Measurements from ENCODE around the gene TGFB1.
"Not testable (repeated sequence)": the region's sequence is repeated elsewhere in the genome, so short reads cannot be mapped to it uniquely, and the experiment has no call there.

TGFB1 gene

DNA sequence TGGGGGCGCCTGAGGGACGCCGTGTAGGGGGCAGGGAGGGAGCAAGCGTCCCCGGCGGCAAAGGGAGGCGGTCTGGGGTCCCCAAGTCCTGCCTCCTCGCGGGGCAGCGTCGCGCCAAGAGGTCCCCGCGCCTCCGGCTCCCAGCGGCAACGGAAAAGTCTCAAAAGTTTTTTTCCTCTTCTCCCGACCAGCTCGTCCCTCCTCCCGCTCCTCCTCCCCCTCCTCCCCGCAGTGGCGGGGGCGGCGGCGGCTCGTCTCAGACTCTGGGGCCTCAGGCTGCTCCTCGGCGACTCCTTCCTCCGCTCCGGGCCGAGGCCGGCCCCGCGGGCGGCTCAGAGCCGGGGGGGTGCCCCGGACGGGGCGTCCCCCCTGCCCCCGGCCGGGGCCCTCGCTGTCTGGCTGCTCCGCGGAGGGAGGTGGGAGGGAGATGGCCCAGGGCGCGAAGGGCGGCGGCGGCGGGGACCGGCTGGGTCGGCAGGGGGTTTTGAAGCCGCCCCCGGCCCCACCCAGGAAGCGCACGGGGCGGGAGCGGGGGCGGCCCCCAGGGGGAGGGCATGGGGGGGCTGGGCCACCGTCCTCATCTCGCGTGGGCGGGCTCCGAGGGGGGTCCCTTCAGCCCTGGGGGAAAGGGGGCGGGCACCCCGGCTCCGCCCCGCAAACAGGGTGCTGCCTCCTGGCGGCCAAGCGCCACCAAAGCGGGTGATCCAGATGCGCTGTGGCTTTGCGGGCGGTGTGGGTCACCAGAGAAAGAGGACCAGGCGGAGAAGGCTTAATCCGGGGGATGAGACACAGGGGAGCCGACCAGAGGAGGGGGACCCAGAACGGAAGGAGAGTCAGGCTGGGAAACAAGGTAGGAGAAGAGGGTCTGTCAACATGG lies at the start of gene TGFB1:
Gene TGFB1, minus strand, starts transcription at position 457 of the 877 bp plus-strand sequence. CDS start 878 bp downstream, outside the sequence.
- FAIRE-seq = no peak
- DNase-seq (ENCODE audit: low spot score) = peak; percentile 68

GRCh38 chr19:41402010-41402409 lies 48.3 kb upstream of the TGFB1 start:
- DNase-seq (ENCODE audit: low spot score) (no peak), FAIRE-seq (no peak)

DNA sequence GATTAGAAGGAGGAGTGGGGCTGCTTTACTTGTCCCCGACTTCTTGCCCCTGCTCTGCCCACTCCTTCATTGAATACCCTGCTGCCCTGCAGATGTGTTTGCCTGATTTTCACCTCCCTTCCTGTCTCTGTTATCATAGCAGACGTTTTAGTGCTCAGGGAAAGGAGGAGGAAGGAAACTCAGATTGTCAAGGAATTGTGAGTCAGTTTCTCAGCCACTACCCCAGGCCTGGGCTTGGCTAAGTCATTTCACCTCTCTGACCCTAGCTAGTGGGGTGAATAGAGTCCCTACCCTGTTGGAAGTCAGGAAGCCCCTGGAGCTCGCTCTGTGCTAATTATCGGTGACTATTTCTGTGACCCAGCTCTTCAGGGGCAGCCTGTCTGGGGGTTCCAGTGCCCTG lies 47.8 kb upstream of the TGFB1 start:
- DNase-seq (ENCODE audit: low spot score) = no peak
- no peak for FAIRE-seq

- FAIRE-seq (no peak), DNase-seq (ENCODE audit: low spot score) (no peak)
Observed at GRCh38 chr19:41399525-41399924, 45.8 kb upstream of the TGFB1 start.

GRCh38 chr19:41399091-41399490 lies 45.4 kb upstream of the TGFB1 start:
- FAIRE-seq (no peak), DNase-seq (ENCODE audit: low spot score) (no peak)

GRCh38 chr19:41398598-41398997 lies 44.9 kb upstream of the TGFB1 start:
- DNase-seq (ENCODE audit: low spot score) (no peak), FAIRE-seq (no peak)

DNA sequence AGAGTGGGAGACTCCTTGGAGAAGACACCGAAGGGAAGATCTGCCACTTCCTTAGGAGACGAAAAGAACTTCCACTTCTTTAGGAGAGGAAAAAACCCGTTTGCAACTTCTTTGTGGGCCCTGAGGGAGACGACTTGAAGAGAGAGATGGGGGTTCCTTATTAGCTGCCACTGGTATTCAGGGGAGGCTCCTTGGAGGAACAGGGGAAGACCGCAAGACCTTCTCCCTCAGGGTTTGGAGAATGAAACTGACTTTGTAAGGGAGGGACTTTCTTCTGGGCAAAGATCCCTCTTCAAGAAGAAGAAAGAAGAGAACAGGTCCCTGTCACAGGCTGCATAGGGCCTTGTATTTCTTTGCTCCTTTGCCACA lies 44.3 kb upstream of the TGFB1 start:
- DNase-seq (ENCODE audit: low spot score) (no peak), FAIRE-seq (no peak)

DNA sequence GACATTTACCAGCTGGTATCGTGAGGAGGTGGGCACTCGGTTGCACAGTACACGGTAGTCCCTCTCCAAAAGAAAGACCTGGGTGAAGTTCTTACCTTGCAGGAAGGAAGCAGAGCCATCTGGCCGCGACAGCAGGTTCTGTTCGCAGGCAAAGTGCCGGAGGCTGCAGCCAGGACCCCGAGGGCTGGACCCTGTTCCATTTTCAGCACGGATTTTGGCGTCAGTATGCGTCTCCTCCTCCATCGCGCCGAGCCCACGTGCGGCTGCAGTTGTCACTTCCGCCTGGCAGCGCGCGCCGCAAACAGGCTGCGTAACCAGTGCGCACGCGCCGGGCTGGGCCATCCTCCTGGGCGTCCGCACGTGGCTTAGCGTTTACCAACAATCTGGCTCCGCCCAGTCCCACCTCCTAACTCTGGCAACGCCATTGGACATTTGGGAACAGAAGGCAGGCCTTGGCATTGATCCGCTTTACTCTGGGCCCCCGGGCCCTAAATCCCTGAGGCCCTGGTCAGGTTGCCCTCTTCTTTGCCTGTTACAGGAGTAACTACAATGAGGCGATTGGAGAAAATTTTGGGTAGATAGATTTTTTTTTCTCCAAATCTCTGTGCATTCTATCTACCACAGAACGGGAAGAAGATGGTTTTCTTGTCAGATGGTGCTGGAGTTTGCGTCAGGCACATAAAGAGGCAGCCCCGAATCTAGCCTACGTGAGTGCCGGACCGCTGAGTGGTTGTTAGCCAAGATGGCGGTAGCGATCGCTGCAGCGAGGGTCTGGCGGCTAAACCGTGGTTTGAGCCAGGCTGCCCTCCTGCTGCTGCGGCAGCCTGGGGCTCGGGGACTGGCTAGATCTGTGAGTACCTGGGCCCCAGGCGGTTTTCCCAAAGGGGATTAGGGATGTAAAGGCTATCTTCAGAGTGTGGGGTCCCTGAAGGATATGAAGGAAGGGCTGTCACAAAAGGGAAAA lies 43.6 kb upstream of the TGFB1 start, which contains the start of the genes BCKDHA and EXOSC5:
Gene BCKDHA, plus strand, starts transcription at position 733 of the 964 bp plus-strand sequence. Its CDS starts 10 bp downstream, at position 743.
Gene EXOSC5, minus strand, starts transcription at position 274 of the 964 bp plus-strand sequence. Its CDS starts 31 bp downstream, at position 243.
- DNase-seq (ENCODE audit: low spot score) = peak; percentile 98
- peak; percentile 87 for FAIRE-seq

- no peak for DNase-seq (ENCODE audit: low spot score)
- FAIRE-seq = no peak
Observed at GRCh38 chr19:41395355-41395754, 41.6 kb upstream of the TGFB1 start.

- FAIRE-seq = no peak
- DNase-seq (ENCODE audit: low spot score) = no peak
Observed at GRCh38 chr19:41392775-41393174, 39.1 kb upstream of the TGFB1 start.

- FAIRE-seq = no peak
- DNase-seq (ENCODE audit: low spot score) = no peak
Observed at GRCh38 chr19:41391618-41392017, 37.9 kb upstream of the TGFB1 start.

- DNase-seq (ENCODE audit: low spot score) (no peak), FAIRE-seq (no peak)
Observed at GRCh38 chr19:41386442-41386841, 32.7 kb upstream of the TGFB1 start.

DNA sequence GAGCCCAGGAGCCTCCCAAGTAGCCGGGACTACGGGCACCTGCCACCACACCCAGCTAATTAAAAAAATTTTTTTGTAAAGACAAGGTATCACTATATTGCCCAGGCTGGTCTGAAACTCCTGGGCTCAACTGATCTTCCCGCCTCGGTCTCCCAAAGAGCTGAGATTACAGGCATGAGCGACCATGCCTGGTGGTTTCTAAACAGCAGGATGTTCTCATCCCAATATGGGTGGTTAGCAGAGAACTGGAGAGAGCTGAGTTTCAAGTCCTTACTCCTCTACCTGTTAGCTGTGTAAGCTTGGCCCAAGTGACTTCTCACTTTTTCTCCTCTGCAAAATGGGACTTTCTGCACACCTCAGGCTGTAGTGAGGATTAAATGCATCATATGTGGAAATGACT lies 30.6 kb upstream of the TGFB1 start:
- FAIRE-seq = peak; percentile 34

GRCh38 chr19:41381536-41381935 lies 27.8 kb upstream of the TGFB1 start:
- not testable (repeated sequence) for DNase-seq (ENCODE audit: low spot score); FAIRE-seq

More for the DNA sequence above, 30.6 kb upstream of the TGFB1 start:
- DNase-seq (ENCODE audit: low spot score) = peak; percentile 23

GRCh38 chr19:41377977-41378709 lies 24.4 kb upstream of the TGFB1 start:
- DNase-seq (ENCODE audit: low spot score) (no peak), FAIRE-seq (no peak)

GRCh38 chr19:41376998-41377365 lies 23.3 kb upstream of the TGFB1 start:
- FAIRE-seq (no peak), DNase-seq (ENCODE audit: low spot score) (no peak)

- no peak for FAIRE-seq
Observed at GRCh38 chr19:41376241-41376997, 22.7 kb upstream of the TGFB1 start, which contains the start of gene TMEM91. TMEM91 (plus strand) TSS chr19:41376533; CDS start chr19:41378310, 1,777 bp downstream.

DNA sequence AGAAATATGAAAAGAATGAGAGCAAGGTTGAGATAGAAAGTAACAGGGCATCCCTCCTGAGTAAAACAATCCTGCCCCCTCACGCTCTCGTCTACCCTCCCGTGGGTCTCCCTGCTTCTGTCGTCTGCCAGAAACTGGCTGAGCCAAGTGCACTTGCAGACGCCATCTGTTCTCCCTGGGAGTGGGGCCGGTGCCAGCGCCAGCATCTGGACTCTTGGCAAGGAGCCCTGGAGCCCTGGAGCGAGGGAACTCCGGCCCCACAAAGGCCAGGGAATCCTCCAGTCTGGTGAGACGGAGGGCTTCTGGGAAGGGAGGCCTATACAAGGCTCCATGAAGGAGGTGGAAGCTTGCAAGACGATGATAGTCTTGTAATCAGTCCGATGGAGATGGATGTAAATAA lies 20.3 kb upstream of the TGFB1 start:
- no peak for DNase-seq (ENCODE audit: low spot score)
- no peak for FAIRE-seq

More at GRCh38 chr19:41376241-41376997, 22.7 kb upstream of the TGFB1 start, which contains the start of gene TMEM91:
- DNase-seq (ENCODE audit: low spot score) = no peak

DNA sequence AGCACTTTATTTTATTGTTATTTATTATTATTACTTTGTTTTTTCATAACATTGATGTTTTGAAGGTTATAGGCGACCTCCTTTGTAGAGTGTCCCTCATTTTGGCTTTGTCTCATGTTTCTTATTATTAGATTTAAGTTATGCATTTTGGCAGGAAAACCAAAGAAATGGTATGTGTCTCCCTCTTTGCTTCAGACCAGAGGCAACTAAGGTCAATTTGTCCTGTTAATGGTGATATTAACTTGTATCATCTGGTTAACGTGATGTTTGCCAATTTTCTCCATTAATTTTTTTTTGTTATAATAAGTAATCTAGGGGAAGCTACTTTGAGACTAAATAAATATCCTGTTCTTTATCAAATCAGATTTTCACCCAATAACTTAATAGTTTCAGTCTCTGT lies 18.8 kb upstream of the TGFB1 start:
- DNase-seq (ENCODE audit: low spot score) (no peak), FAIRE-seq (no peak)

DNA sequence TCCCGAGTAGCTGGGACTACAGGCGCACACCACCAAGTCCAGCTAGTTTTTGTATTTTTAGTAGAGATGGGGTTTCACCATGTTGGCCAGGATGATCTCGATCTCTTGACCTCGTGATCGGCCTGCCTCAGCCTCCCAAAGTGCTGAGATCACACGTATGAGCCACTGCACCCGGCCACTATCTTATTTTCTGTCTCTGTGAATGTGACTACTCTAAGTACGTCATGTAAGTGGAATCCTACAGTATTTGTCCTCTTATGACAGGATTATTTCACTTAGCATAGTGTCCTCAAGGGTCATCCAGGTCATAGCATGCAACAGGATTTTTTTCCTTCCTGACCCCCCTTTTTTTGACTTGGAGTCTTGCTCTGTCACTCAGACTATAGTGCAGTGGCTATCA lies 17.8 kb upstream of the TGFB1 start:
- DNase-seq (ENCODE audit: low spot score) (no peak), FAIRE-seq (no peak)
